ENCODE results near the gene BEGAIN.

- TF ChIP-seq CTCF (IDR thresholded peaks at IDR 0.05) (no peak), POLR2A (IDR thresholded peaks at IDR 0.05) (no peak)
Observed at GRCh38 chr14:100604709-100605108, 17.5 kb upstream of the BEGAIN start.

Data from adrenal gland (tissue), 5 donors.